ENCODE results near the gene SDSL.

The SDSL gene

GRCh38 chr12:113469949-113470743, 48.0 kb downstream of the SDSL start:
- no peak for DNase-seq

- no peak for DNase-seq
Measured at GRCh38 chr12:113470871-113471618, 48.9 kb downstream of the SDSL start.

DNA sequence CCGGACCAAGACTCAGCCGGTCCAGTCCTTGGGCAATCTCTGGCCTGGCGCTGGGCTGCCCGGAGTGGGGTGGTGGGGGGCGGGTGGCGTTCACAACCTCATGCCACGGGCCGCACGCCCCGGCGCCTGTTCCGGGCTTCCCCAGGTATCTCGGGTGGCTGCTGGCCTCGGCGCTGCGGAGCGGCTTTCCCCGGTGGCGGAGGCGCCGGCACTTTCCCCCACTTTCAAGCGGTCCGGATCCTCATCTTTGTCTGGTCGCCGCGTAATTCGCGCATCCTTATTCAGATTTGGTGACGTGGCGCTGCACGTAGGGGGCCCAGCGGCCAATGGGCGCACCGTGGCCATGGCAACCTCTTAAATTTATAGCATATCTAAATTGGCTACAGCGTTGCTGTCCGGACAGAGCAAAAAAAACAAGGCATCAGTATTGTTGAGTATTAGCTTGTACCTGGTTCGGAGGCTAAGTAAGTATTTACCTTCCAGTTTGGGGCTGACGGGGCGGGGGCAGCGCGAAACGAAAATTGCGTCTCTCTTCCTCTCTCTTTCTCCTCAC, 49.5 kb downstream of the SDSL start, which contains the start of gene LHX5:
Gene LHX5 (minus strand): TSS at position 253 of the 553 bp plus-strand sequence. CDS start 373 bp downstream, outside the sequence.
- no peak for DNase-seq

- DNase-seq: no peak
Measured at GRCh38 chr12:113472191-113473121, 50.3 kb downstream of the SDSL start.

DNA sequence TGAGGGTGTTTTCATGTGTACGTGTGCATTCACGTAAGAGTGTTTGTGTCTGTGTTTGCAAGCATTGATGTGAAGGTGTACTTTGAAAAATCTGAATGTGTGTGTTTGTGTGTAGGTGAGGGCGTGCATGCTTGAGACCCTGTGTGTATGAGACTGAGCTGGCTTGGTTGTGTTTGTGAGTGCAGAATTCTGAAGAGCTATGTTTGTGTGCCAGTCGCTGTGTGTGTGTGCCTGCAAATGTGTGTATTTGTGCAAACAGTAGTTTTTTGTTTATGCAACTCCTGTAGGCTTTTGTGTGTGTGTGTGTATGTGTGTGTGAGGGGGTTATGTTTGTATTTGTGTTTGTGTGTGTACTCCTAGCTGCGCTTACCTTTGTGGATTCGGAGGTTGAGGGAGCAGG, 51.2 kb downstream of the SDSL start:
- no peak for DNase-seq

DNA sequence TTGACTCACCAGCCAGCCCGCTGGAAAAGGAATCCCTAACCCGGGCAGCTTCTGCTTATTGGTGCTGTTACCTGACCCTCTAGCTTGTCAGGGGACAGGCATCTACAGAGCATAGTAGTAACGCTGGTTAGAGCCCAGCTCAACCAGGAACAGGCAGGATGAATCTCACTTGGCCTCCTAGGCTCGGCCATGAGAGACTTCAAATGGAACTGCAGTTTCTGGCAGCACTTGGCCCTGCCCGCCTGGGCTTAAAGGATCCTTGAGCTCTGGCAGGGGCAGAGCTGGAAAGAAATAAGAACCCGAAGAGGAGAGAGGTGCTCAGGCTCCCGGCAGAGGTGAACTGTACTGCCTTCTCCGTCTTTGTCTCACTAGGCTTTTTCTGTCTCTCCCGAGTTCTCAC, 51.8 kb downstream of the SDSL start:
- DNase-seq: no peak

DNA sequence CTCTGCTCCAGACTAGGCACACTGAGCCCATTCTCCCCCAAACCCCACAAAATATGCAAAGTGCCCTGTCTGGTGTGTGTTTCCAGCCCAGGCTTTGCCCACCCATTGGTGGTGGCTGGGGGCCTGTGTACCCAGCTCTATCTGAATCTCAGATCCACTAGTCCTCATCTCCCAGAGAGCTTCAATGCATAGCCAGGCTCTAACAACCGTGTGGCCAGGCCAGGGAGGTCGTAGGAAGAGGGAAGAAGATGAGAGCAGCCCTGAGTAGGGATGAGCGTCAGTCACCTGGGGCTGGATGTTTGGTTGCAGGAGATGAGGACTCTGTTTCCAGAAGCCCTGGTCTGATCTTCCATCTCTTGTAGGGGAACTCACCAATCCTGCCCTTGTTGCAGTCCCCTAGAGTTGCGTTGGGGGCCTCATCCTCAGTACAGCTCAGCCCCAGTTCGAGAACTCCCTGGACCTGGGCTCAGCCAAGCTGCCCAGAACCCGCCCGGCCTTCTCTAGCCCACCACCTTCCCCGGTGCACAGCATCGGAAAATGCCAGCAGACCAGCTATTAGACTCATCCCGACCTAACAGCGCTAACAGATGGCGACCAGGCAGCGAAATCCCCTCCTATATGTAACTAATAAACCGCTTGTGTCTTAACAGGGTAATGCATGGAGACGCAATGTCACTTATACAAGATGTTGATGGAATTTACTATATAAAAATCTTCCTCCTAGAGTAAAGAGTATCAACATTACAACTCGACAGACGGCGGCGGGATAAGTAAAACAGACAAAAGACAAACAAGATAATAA, 52.7 kb downstream of the SDSL start:
- no peak for DNase-seq

DNA sequence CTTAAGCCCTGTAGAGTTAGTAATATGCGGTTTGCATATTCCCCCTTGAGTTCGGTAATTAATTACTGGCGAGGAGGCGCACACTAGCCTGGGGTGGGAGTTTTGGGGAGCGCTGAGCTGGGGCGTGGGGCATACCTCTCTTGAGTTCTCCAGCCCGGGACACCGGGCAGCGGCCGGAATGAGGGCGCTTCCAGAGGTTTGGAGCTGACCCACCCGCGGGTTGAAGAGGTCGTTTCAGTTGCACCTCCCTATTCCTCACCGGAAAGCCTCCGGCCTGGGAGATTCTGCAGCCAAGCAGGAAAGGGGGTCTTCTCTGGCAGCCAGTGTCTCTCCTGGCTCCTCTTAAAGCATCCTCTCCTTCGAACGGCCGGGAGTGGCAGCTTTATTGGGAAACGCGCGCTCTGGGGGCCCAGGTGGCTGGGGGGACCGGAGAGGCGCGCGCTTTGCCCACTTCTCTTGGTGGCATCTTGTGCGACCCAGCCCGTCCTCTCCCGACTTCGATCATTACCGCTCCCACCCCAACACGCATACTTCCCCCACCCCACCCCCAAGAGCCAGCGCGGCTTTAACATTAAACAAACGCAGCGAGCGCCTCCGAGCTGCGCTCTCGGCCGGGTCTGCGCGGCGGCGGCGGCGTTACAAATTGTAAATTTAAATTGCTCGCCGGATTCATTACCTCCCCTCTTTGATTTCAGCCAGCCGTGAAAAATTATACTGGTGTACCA, 53.4 kb downstream of the SDSL start:
- DNase-seq: no peak

DNA sequence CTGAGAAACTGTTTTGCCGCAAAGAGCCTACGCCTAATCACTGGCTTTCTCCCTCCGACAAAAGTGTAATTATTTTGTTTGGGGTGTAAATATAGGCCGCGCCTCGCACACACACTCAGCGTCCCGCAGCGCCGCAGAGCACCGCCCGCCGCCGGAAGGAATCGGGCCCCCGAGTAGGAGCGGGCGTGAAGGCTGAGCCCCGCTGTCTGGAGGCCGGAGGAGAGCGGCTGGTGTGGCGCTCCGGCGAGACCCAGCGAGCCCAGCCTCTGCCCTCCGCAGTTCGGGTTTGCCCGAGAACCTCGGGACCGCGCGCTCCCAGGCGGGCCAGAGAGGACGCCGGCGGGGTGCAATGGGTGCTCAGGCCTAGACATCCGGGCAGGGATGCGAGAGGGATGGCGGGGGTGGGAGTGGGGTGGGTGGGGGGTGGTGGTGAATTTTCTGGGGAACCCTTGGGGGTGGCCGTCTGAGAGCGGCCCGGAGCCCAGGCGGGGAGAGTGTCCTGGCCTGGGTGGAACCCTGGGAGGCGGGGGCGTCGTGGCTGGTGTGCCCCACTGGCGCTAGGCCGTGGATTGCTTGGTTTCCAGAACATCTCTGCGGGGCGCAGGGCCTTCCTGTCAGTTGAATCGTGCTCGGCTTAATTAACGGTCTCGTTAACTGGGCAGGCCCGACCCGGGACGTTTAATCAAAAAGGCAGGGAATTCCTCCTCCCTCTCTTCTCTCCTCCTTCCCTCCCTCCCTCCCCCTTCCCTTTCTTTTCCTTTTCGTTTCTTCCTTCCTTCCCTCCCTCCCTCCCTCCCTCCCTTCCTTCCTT, 54.2 kb downstream of the SDSL start:
- DNase-seq: no peak

DNA sequence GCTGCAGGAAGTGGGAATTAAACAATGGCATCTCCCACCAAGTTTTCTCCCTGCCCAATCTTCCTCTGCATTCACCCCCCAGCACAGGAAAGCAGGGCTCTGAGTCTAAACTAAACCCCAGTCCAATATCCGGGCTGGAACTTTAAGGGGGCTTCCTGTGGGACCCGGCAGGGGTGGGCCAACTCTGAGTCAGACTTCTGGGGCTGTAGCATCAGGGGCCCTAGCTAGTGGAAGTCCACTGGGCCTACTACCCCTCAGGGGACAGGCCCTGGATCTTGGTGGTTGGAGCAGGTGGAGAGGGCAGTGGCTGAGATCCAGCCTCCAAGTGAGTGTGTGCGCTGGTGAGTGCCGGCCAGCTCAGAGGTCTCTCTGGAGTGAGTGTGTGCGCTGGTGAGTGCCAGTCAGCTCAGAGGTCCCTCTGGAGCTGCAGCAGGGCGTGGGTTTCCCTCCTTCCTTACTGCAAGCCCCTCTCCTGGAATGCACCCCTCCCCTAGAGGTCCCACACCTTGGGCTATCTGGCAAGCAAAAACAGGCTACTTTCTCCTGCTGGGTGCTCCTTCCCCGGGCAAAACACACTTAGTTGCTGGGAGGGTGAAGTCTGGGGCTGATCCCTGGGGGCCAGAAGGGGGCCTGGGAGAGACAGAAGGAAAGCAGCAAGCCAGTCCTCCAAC, 55.1 kb downstream of the SDSL start:
- no peak for DNase-seq

GRCh38 chr12:113477842-113478215, 55.6 kb downstream of the SDSL start:
- no peak for DNase-seq

DNA sequence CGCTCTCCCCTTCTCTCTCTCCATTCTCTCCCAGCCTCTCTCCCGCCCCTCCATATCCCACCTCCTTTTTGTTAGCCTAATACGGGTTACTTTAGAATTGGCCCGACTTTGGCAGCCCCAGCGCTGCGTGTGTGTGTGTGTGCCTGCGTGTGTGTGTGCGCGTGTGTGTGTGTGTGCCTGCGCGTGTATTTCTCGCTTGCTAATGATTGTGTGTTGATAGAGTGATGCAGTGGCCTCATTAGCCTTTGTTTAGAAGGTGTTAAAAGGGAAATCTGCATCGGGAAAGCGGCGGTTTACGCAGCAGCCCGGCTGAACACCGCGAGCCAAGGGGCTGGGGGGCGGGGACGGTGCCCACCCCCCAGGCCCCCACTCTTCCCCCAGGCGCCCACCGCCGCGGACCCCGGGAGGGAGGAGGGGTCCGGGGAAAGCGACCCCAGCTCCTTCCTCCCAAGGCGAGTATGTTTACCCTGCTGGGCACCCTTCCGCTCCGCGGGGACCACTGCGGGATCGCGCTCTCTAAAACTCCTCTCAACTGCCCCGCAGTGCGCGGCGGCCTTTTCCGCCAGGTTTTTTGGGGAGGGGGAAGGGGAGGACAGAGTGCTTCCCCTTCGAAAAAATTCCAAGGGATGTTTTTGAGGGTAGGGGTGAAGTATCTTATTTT, 56.3 kb downstream of the SDSL start:
- DNase-seq: no peak

DNA sequence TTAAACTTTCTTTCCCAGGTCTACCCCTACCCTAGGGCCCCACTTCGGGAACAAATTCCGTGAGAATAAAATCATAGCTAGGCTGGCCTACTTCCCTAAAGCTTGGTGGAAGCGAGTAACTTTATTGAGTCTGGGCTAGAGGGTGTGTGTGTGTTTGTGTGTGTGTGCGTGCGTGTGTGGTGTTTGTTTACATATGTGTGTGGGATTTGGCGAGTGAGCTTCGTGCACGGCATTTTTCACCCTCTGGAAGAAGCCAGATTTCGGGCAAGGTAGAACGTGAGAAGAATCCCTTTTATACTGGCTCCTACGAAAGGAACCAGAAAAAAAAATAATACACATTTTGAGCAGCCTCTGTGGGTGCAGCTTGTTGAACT, 57.0 kb downstream of the SDSL start:
- no peak for DNase-seq

DNA sequence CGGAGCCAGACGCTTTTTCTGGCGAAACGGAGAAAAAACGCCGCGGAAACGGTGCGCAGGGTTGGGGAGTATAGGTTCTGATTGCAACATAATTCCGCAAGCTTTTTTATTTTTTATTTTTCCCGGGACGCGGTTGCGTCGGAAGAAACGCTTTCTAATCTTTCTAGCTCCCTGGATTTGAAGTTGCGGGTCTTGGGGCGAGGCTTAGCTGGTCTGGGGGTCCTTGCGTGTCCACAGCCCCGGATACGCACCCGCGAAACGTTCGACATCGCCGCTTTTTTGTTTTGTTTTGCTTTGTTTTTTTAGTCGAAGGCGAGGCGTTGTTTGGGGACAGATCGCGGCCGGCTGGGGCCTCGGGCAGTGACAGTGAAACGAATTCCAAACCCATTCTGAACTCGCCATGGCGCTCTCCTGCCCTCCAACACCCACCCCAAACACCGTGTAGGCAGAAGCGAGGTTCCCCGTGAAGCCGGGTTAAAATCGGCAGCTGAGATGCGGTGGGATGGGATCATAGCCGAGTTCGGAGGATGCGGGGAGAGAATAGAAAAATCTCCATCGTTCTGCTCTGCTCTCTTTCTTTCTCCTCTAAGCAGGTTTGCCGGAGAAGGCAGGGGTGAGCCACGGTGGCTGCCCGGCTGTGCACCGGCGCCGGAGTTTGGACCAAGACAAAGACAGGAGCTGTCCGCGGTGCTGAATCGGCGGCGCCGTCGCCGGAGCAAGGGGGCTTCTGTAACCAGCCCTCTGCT, 57.6 kb downstream of the SDSL start:
- peak; percentile 6 for DNase-seq

DNA sequence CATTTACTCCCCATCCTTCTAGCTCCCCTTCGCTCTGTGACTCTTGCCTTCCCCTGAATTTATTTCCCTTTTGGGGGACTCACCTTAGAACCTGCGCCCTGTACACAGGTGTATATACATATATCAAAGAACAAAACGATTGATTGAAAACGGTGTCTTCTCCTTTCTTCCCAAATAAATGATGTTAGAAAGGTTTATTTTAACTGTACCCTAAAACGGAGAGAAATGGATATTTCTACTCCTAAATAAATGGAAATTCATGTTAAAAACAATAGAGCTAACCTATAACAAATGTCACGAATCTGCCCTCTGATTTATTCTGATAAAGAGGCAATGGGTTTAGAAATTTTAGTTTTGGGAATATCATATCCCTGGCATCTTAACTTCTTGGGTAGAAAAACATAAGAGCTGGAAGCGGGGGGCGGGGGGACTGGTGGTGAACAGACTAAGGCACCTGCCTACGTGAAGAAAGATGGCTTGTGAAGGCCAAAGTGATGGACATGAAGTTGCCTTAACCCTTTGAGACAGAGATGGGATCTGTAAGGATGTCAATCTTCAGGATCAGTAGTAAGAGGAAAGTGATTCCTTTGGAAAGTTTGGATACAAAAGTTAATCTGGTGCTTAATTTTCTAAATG, 58.3 kb downstream of the SDSL start:
- DNase-seq: no peak

DNA sequence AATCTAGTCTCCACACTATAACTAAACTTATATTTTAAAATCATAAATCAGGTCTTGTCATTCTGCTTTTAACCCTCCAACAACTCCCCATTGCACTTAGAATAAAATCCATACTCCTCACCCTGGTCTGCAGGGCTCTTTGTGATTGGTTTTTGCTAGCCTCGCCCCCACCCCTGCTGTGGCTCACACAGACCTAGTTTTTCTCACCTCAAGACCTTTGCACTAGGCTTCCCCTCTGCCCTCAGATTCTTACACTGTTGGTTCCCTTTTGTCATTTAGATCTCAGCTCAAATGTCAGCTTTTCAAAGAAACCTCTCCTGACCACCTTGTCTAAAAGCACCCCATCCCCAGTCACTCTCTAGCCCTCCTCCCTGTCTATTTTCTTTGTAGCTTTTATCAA, 60.2 kb downstream of the SDSL start:
- DNase-seq: no peak

- no peak for DNase-seq
Measured at GRCh38 chr12:113485330-113485729, 63.1 kb downstream of the SDSL start.

GRCh38 chr12:113486722-113487121, 64.5 kb downstream of the SDSL start:
- DNase-seq: no peak
